Colon (tissue), 2 donors: ENCODE results near the gene ADAT1.
"Not testable (repeated sequence)": the region's sequence is repeated elsewhere in the genome, so short reads cannot be mapped to it uniquely, and the experiment has no call there.

Source experiments
- FAIRE-seq: peaks from 2 replicates; lab custom pipeline; 2012; peaks lifted over from hg19 to GRCh38; lab: Jason Lieb, UNC
- donor health status: control.
- donor health status: control.

ADAT1 gene

GRCh38 chr16:75620326-75621169 is 2.5 kb downstream of the ADAT1 start:
- no peak for FAIRE-seq

GRCh38 chr16:75618780-75619179 is 4.3 kb downstream of the ADAT1 start:
- no peak for FAIRE-seq

GRCh38 chr16:75617121-75617520 is 6.0 kb downstream of the ADAT1 start:
- FAIRE-seq: no peak

GRCh38 chr16:75616521-75617010 is 6.5 kb downstream of the ADAT1 start:
- no peak for FAIRE-seq

GRCh38 chr16:75615619-75616018 is 7.5 kb downstream of the ADAT1 start:
- FAIRE-seq: no peak

- no peak for FAIRE-seq
Observed at GRCh38 chr16:75614066-75614897, 8.8 kb downstream of the ADAT1 start.

- FAIRE-seq: no peak
Observed at GRCh38 chr16:75606507-75606906, 16.6 kb downstream of the ADAT1 start.

GRCh38 chr16:75603241-75603640 is 19.8 kb downstream of the ADAT1 start:
- FAIRE-seq: no peak

- FAIRE-seq: no peak
Observed at GRCh38 chr16:75599452-75600277, 23.4 kb downstream of the ADAT1 start.

GRCh38 chr16:75593825-75594820 is 29.0 kb downstream of the ADAT1 start:
- FAIRE-seq: no peak

GRCh38 chr16:75593308-75593707 is 29.8 kb downstream of the ADAT1 start:
- FAIRE-seq: no peak

GRCh38 chr16:75591927-75592326 is 31.2 kb downstream of the ADAT1 start:
- not testable (repeated sequence) for FAIRE-seq

GRCh38 chr16:75590920-75591843 is 31.9 kb downstream of the ADAT1 start:
- FAIRE-seq: no peak

- FAIRE-seq: no peak
Observed at GRCh38 chr16:75589306-75589705, 33.8 kb downstream of the ADAT1 start.

GRCh38 chr16:75588716-75589115 is 34.4 kb downstream of the ADAT1 start:
- no peak for FAIRE-seq

GRCh38 chr16:75584108-75584507 is 39.0 kb downstream of the ADAT1 start:
- no peak for FAIRE-seq

- no peak for FAIRE-seq
Observed at GRCh38 chr16:75579281-75579834, 43.7 kb downstream of the ADAT1 start.

GRCh38 chr16:75578725-75579124 is 44.4 kb downstream of the ADAT1 start:
- FAIRE-seq: no peak

GRCh38 chr16:75578212-75578611 is 44.9 kb downstream of the ADAT1 start:
- FAIRE-seq: no peak
